BJ (cell line): ENCODE measurements around the gene SPSB2. TPM values are rescaled to one million over a fixed set of nuclear protein-coding genes. Genes with fewer than 3 reads are reported as not detected.
"Not testable (repeated sequence)": the region's sequence is repeated elsewhere in the genome, so short reads cannot be mapped to it uniquely, and the experiment has no call there.

Experiments
- CTCF ChIA-PET: fragments of 350-600 bp; formaldehyde crosslinking; extraction: SDS; loops from one replicate; lab custom pipeline; 2021; ENCODE audit warnings: antibody characterized with exemption, inconsistent platforms; lab: Yijun Ruan, JAX
- POLR2A ChIA-PET: fragments of 300-600 bp; sonication (Branson Sonifier 250); formaldehyde crosslinking; extraction: SDS; loops from one replicate; lab custom pipeline; 2021; ENCODE audit warnings: antibody characterized with exemption; lab: Charles Lee
- DNase-seq: peaks from one replicate; pipeline ENCODE4 v3.0.0-alpha.2; 2011; ENCODE audit warnings: low read depth
- H3K27me3 ChIP-seq: 2 replicates; pipeline ENCODE4 v1.6.0; 2011; ENCODE audit warnings: low read length; ENCODE audit not compliant: control insufficient read depth, insufficient read depth
- H3K36me3 ChIP-seq: 2 replicates; pipeline ENCODE4 v1.5.1; 2011; ENCODE audit warnings: low read length; ENCODE audit not compliant: control insufficient read depth, insufficient read depth
- H3K4me3 ChIP-seq: 2 replicates; pipeline ENCODE4 v1.5.1; 2011; ENCODE audit warnings: low read depth, mild to moderate bottlenecking, control low read depth, low read length
- CTCF ChIP-seq: IDR thresholded peaks from 2 replicates; pipeline ENCODE4 v1.5.1; 2011; ENCODE audit warnings: low read depth, mild to moderate bottlenecking, control low read depth, inconsistent platforms, low read length, moderate library complexity; ENCODE audit not compliant: insufficient read depth
- polyA plus RNA-seq: library from polyadenylated mRNA; depleted of rRNA; stranded (reverse); fragments of >200 nt; gene quantifications from 2 replicates; pipeline ENCODE4 v1.2.3, GENCODE V29; 2011

SPSB2 gene
- polyA plus RNA-seq, 1 experiment = 7.3 TPM

GRCh38 chr12:6914246-6914946 lies 41.3 kb upstream of the SPSB2 start, which contains the start of gene ENO2:
Gene ENO2, plus strand, starts transcription at chr12:6914580. Its CDS starts 1,253 bp downstream, at chr12:6915833.
- no peak for DNase-seq
- no peak for TF ChIP-seq CTCF

GRCh38 chr12:6912164-6912935 lies 39.2 kb upstream of the SPSB2 start:
- POLR2A ChIA-PET = no interaction called here
- CTCF ChIA-PET = interaction anchor here (0.6 to 3.2 kb wide), 9 partner anchors 12 to 159 kb away, joined by 3 to 11 read pairs (median 6); partner anchors contain the start of genes MLF2 and SPSB2

More at GRCh38 chr12:6914246-6914946, 41.3 kb upstream of the SPSB2 start, which contains the start of gene ENO2:
- POLR2A ChIA-PET = interaction anchor here (0.6 kb wide), 2 partner anchors 11 to 20 kb away, joined by 4 to 8 read pairs; no protein-coding TSS in a partner anchor
- Histone ChIP-seq H3K27me3 (no peaks in the 10 kb centered on the region), H3K4me3 (peak within 1 kb of the TSS; percentile 91), H3K36me3 (peaks cover 11% of the 10 kb centered on the region)
- CTCF ChIA-PET = interaction anchor here (1.0 to 4.6 kb wide), 7 partner anchors 9 to 50 kb away, joined by 3 to 20 read pairs (median 6); partner anchors contain the start of genes SPSB2 and TPI1

GRCh38 chr12:6909421-6910145 lies 36.5 kb upstream of the SPSB2 start:
- no peak overlapping the region for H3K4me3 ChIP-seq
- no peaks in the 10 kb centered on the region; the same call in 1 of the 2 replicates for H3K36me3 ChIP-seq
- ChIA-PET POLR2A (no interaction called here), CTCF (interaction anchor here (0.7 to 0.9 kb wide), 3 partner anchors 15 to 37 kb away, joined by 3 read pairs; no protein-coding TSS in a partner anchor)
- no peak for DNase-seq
- no peak for TF ChIP-seq CTCF
- H3K27me3 ChIP-seq = no peaks in the 10 kb centered on the region

More at GRCh38 chr12:6912164-6912935, 39.2 kb upstream of the SPSB2 start:
- DNase-seq = no peak
- no peak for TF ChIP-seq CTCF
- no peaks in the 10 kb centered on the region for H3K27me3 ChIP-seq
- H3K36me3 ChIP-seq = peaks cover 7% of the 10 kb centered on the region
- H3K4me3 ChIP-seq = no peak overlapping the region

GRCh38 chr12:6908141-6908540 lies 35.0 kb upstream of the SPSB2 start:
- H3K36me3 ChIP-seq, H3K4me3 ChIP-seq, DNase-seq, POLR2A ChIA-PET, H3K27me3 ChIP-seq: not testable (repeated sequence)
- CTCF ChIA-PET = interaction anchor here (1.0 to 1.5 kb wide), 2 partner anchors 16 to 17 kb away, joined by 3 to 4 read pairs; no protein-coding TSS in a partner anchor

- H3K27me3 ChIP-seq = no peaks in the 10 kb centered on the region
- CTCF ChIA-PET = interaction anchor here (0.7 to 2.2 kb wide), 5 partner anchors 19 to 239 kb away, joined by 3 to 12 read pairs (median 5); no protein-coding TSS in a partner anchor
- DNase-seq = no peak
- no peak for TF ChIP-seq CTCF
- POLR2A ChIA-PET = no interaction called here
- H3K36me3 ChIP-seq = no peaks in the 10 kb centered on the region; the same call in 1 of the 2 replicates
- H3K4me3 ChIP-seq = peak overlapping the region; percentile 58
Observed at GRCh38 chr12:6905414-6906040, 32.4 kb upstream of the SPSB2 start.
